HG03432 (cell line): ENCODE measurements around the gene GSDME.
A peak's percentile ranks its signal among the peaks of the same experiment; 100 is the strongest.
"Not testable (repeated sequence)": the region's sequence is repeated elsewhere in the genome, so short reads cannot be mapped to it uniquely, and the experiment has no call there.

Source experiments
- ATAC-seq: cut with Tn5 transposase; IDR thresholded peaks from one replicate; pipeline ENCODE4 v1.9.1; 2021; ENCODE audit warnings: mild to moderate bottlenecking, moderate library complexity; ENCODE audit not compliant: unreplicated experiment

GSDME gene

DNA sequence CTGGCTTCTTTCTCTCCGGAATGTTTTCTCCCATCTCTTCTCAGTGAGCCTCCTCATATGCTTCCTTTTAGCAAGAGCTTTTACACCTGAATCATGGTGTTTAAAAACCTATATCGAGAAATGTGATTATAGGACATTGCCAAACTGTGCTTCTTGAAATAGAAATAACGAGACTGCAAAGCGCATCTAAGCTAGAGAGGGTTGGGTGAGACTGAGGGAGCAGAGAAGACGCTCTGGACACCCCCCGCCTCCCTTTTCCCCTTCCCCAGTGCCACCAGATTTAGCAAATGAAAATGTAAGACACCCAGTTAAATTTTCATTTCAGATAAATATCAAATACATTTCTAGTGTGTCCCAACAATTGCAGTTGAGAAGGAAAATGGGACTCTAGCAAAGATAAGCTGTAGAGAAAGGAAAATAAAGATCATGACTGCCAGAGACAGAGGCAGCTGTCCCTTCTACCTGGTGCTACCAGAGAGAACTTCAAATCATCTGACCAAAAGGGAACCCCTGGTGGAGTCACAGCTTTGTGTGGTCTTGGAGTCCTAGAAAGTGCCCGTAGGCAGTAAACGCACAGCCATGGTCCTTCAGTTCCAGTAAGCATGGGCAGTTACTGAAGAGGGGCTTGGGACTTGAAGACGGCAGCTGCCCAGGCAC, 14.6 kb downstream of the GSDME start:
- no peak for ATAC-seq

DNA sequence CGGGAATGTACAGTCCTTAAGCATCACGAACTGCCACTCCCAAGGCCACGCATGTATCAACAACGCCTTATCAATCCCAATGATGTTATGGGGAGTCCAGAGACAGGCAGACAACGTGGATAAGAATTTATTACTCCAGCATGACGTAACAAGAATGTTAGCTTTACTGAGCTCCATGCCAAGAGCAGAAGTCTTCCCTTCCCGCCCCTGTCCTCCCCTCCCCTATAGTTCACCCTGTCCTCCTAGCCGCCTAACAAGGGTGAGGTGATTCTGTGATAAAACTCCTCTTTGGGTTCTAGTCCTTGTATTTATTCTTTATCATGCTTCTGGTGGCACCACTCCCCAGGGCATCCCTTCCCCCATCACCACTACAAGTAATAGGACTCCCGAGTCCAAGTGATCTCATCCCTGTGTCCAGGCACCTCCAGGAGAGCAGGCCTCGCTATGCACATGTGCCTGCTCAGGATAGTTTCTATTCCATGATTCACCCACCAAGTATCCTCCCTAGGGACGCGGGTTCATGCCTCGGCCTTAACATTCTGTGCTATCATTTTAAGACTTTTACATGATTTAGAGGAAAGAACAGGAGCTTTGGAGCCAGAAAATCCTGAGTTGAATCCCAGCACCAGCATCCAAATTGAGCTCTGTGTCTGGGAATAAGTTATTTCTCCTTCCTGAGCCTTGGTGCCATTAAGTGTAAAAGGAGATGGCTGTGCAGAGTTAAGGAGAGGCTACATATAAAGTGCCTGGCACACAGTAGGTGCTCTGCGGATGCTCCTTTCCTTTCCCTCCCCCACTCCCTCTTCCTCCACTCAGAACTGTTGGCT, 15.4 kb downstream of the GSDME start:
- no peak for ATAC-seq

DNA sequence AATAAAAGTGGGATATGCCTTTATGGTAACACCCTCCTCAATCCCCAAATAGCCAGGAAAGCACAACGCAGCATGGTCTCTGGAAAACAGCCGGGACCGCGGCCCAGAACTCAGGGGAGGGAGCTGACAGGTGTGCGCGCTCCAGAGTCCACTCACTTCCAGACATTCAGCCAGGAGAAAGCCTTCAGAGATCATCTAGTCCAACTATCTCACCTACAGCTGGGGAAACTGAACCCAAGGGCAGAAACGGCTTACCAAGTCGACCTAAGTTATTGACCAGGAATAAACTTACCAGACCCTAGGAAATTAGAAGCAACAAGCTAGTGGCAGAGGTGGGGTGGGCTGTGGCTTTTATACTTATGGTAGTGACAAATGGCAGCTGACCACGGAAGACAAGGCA, 16.4 kb downstream of the GSDME start:
- ATAC-seq, result no peak

DNA sequence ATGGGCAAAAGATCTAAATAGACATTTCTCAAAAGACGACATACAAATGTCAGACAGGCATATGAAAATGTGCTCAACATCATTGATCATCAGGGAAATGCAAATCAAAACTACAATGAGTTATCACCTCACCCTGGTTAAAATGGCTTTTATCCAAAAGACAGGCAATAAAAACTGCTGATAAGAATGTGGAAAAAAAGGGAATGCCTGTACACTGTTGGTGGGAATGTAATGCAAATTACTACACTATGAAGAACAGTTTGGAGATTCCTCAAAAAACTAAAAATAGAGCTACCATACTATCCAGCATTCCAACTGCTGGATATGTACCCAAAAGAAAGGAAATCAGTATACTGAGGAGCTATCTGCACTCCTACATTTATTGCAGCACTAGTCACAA, 18.0 kb downstream of the GSDME start:
- ATAC-seq, result no peak

DNA sequence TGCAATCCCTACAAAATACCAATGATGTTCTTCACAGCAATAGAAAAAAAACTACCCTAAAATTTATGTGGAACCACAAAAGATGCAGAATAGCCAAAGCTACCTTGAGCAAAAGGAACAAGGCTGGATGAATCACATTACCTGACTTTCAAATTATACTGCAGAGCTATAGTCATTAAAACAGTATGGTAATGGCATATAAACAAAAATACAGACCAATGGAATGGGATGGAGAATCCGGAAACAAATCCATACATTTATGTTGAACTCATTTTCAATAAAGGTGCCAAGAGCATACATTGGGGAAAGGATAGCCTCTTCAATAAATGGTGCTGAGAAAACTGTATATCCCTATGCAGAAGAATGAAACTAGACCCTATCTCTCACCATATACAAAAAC, 18.7 kb downstream of the GSDME start:
- ATAC-seq, result no peak

DNA sequence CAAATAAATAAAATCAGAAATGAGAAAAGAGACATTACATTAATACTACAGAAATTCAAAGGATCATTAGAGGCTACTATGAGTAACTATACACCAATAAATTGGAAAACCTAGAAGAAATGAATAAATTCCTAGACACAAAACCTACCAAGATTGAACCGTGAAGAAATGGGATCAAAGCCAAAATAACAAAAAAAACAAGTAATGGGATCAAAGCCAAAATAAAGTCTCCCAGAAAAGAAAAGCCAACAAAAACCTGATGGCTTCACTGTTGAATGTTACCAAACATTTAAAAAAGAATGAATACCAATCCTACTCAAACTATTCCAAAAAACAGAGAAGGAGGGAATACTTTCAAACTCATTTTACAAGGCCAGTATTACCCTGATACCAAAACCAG, 20.0 kb downstream of the GSDME start:
- no peak for ATAC-seq

DNA sequence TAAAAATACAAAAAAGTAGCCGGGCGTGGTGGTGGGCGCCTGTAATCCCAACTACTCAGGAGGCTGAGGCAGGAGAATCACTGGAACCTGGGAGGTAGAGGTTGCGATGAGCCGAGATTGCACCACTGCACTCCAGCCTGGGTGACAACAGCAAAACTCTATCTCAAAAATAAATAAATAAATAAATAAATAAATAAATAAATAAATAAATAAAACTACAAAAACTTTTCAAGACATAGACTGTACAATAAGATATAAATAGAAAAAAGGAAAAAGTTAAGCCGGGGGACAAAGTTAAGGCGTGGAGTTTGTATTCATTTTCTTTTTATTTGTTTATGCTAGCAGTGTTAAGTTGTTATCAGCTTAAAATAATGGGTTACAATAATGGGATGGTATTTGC, 21.7 kb downstream of the GSDME start:
- ATAC-seq, result not testable (repeated sequence)

DNA sequence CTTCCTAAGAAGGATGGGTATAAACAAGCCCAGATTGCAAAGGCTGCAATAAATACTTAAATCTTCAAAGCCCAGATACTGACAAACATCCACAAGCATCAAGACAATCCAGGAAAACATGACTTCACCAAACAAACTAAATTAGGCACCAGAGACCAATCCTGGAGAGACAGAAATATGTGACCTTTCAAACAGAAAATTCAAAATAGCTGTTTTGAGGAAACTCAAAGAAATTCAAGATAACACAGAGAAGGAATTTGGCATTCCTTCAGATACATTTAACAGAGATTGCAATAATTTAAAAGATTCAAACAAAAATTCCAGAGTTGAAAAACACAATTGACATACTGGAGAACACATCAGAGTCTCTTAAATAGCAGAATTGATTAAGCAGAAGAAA, 23.0 kb downstream of the GSDME start:
- no peak for ATAC-seq

DNA sequence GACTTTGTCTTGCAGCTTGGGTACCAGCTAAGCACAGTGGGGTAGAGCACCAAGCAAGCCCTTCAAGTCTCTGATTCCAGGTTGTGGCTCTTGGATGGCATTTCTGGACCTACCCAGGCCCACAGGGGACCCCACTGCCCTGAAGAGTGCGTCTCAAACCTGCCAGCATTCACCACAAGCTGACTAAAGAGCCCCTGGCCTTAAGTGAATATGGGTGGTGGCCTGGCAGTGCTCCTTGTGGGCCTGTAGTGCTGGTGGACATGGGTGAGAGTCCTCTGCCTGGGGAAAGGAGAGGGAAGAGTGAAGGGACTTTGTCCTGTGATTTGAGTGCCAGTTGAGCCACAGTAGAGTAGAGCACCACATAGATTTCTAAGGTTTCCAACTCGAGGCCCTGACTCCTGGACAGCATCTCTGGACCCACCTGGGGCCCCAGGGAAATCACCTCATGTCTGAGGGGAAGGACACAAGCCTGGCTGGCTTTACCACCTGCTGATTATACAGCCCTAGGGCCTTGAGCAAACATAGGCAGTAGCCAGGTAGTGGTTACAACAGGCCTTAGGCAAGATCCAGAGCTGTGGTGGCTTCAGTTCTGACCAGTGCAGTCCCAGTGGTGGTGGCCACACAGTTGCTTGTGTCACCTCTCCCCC, 23.7 kb downstream of the GSDME start:
- ATAC-seq, result peak; percentile 20

DNA sequence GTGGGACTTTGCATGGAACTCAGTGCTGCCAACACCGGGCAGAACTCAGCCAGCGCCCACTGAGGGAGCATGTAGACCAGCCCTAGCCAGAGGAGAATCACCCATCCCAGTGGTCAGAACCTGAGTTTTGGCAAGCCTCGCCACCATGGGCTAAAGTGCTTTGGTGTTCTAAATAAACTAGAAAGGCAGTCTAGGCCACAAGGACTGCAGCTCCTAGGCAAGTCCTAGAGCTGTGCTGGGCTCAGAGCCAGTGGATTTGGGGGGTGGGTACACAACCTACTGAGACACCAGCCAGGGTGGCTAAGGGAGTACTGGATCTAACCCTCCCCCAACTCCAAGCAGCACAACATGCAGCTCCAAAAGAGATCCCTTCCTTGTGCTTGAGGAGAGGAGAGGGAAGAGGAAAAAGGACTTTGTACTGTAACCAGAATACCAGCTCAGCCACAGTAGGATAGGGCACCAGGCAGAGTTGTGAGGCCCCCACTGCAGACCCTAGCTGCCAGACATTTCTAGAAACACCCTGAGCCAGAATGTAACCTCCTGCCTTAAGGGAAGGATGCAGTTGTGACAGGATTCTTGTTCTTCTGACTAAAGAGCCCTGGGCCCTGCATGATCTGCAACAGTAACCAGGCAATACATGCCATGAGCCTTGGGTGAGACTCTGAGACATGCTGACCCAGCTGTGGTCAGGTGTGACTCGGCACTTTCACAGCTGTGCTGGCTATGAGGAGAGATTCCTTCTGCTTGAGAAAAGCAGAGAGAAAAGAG, 24.4 kb downstream of the GSDME start:
- peak; percentile 74 for ATAC-seq

DNA sequence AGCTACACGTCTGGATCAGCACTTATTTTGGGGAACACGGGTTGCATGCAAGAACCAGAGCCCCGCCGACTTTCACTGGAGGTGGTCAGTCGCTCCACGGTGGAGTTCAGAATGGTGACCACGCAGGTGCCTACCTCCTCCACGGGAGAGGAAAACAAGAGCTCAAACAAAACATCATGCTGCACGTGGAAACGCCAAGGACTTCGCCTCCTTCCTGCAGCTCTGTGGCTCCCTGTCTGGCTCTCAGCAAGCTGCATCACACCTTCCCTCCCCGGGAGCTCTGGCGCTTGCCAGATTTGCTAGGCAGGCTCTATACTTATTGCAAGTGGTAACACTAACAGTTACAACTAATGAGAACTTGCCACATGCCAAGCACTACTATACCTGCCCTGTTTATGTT, 26.0 kb downstream of the GSDME start:
- ATAC-seq, result no peak

DNA sequence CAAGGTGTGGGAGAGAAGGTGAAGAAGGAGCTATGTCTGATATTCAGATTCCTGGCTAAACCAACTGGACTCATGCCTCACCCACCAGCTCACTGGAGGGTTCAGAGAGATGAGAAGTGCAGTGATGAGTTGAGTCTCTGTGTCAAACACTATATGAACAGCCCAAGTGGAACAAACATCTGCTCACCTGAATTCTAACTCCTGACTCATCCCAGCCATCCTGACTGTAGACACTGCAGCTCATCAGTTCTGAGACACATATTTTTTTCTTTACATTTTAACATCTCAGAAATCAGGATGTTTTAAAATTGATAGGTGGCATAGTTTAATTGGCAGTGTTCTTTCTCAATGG, 27.3 kb downstream of the GSDME start:
- no peak for ATAC-seq

DNA sequence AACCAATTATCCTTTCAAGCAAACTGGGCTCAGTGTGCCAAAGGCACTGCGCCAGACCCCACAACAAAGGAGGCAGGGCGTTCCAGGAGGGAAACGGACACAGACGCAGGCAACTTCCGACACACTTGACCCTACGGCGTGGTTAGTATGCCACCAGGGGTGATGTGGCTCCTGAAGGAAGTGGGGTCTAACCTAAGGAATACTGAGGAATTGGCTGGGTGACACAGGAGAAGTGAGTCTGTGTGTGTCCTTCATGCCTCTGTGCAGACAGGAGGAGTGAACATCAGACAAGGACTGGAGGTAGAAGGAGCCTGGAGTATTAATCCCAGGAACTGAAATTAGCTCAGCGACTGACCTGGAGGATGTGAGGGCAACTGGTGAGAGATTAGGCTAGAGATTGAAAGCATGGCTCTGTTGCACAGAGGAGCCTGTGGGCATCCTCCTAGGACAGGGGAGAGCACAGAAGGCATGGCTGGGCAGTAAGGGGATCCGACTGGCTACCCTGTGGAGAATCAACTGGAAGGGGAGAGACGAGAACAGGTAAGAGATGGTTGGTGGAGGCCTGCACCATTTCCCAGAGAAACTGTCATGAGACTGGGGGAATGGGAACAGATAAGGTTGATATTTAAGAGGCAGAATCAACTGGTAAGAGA, 27.8 kb downstream of the GSDME start:
- no peak for ATAC-seq

DNA sequence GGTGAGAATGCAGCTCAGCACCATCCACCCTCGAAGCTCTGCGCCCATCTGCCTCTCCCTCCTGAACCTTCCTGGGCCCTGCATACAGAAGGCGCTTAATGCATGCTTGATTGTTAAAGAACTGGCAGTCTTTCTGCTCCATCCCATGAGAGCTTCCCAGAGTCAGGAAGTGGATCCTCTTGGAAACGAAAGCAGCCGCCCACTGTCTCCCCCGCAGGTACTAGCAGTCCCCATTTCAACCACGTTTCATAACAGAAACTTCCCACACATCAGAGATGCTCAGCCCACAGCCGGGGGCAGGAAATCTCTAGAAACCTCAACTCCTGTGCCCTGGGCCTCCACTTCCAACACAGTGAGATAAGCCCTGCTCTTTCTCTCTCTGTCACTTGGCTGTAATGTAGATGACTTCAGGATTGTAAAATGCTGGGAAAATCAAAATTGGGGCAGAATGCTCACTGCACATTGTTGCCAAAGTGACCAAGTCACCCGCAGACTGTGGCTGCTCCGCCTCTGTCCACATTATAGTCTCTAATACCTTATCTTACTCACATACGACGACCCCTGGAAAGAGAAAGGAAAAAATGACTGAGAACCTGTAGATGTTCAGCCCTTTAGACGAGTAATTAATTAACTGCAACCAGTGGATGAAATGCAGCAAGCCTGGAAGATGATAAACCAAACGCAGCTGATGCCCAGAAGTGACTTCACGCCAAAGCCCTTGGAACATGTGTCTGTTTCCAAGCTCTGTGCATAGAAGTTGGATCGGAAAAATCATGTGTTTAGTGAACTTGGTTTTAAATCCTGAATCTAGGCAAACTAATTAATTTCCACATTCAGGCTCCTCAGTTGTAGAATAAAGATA, 28.5 kb downstream of the GSDME start:
- ATAC-seq, result peak; percentile 38

DNA sequence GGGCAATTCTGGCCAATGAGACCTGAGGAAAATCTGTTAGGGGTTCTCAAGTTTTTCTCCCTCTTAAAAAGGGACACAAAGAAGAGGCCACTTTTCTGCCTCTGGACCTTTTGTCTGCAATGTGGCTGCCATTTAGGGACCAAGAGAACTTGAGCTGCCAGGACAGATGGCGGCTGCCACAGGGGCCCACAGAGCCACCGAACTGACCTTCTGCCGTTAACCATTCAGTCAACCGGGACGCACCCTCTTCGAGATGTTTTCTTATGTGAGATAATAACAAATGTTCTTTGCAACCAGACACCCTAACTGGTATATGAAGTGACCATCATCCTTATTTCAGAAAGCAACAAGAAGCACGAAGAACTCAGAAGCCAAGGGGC, 29.2 kb downstream of the GSDME start:
- ATAC-seq, result no peak

DNA sequence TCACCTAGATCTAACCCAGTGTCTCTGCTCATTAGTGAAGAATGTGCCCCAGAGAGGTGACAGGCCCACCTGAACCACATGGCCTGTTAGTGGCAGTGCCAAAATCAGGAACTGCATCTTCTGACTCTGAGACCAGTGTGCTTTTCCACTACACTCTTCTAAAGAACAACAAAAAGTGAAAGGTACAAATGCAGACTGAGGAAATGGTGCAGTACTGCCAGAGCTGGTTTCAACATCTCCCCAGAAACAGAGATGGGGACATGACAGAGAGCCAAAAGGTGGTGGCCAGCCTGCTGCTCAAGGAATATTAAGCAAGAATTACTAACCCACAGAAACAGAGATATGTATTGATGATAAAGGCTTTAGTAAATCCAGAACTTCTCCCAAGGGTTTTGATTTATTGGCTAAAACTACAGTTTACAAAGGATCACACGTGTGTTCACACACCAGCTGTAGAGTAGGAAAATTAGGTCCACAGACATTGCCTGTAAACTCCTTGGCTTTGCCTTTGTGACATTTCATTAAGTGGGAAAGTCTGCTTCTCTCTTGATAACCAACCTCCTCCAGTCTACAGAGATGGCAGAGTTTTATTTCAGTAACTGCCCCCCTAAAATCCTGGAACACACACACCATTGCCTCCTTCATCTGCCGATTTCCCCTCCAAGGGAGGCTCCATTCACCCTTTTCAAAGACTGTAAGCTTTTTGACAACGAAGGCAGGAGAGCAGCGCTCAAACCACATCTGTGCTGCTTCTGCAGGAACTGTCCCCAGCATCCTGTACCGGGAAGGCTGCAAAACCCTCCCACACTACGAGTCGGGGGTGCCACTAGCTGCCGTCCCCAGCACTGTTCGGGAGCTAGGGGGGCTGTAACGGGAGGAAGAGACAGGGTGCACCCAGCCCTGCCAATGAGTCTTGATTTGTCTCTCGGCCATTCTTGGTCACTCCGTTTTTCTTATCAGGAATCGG, 29.8 kb downstream of the GSDME start:
- ATAC-seq, result peak; percentile 68

DNA sequence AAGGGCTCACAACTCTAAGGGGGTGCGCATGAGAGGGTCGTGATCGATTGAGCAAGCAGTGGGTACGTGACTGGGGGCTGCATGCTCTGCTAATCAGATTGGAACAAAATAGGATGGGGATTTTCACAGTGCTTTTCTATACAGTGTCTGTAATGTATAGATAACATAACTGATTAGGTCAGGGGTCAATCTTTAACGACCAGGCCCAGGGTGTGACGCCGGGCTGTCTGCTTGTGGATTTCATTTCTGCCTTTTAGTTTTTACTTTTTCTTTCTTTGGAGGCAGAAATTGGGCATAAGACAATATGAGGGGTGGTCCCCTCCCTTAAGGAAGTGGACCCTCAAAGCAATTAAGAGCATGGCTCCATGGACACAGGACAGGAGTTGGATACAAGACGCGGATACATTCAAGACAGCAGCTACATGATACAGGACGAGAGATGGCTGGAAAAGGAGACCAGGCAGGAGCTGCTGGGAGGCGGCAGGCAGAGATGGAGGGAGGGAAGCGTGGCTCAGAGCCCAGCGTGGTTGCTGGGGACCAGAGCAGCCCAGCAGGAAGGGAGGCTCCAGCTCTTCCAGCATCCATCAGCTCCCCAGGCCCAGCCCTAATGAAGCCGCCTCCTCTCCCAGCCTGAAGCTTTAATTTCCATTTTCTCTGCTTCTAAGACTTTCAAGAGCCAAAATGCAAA, 31.6 kb downstream of the GSDME start:
- ATAC-seq, result no peak

DNA sequence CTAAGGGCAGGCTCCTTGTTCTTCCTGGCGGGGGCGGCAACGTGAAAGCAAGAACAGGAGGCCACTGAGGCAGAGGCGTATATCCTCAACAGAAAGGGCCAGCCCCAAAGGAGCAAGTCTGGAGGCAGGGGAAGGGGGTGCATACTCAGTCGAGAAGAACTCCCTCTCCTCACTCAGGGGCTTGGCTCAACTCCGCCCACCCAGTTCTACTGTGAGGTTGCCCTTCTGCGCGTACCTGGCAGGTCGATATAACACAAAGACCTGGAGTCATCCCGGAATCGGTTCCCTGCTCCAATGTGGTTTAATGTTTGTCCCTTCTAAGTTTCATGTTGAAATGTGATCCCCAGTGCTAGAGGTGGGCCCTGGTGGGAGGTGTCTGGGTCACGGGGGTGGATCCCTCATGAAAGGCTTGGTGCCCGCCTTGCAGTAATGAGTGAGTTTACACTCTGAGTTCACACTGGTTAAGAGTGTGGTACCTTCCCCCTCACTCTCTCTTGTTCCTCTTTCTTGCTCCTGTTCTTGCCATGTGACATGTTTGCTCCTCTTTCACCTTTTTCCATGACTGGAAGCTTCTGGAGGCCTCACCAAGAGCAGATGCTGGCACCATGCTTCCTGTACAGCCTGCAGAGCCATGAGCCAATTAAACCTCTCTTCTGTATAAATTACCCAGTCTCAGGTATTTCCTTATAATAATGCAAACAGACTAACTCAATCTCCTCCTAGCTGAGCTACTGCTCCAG, 32.6 kb downstream of the GSDME start:
- no peak for ATAC-seq
